OCI-LY1 (cell line): ENCODE data around the gene B3GNT3.
"Not testable (repeated sequence)": the region's sequence is repeated elsewhere in the genome, so short reads cannot be mapped to it uniquely, and the experiment has no call there.

Experiments used
- H2AFZ ChIP-seq: fragments of 200-600 bp; sonication (generic), shearing (Covaris generic); 2 replicates; pipeline ENCODE4 v1.6.0; 2014; ENCODE audit warnings: antibody characterized with exemption, mild to moderate bottlenecking, low read length
- H3F3A ChIP-seq: fragments of 200-600 bp; sonication (generic), shearing (Covaris generic); 2 replicates; pipeline ENCODE4 v1.6.0; 2014; ENCODE audit warnings: mild to moderate bottlenecking, antibody characterized with exemption, low read length, moderate library complexity; ENCODE audit not compliant: insufficient read depth
- H3K27ac ChIP-seq: fragments of 200-600 bp; sonication (generic); 2 replicates; pipeline ENCODE4 v1.5.1; 2014; ENCODE audit warnings: low read length, mixed run types, mild to moderate bottlenecking, low read depth; ENCODE audit not compliant: poor library complexity, severe bottlenecking
- H3K27me3 ChIP-seq: fragments of 200-600 bp; sonication (generic); 2 replicates; pipeline ENCODE4 v1.6.0; 2014; ENCODE audit warnings: antibody characterized with exemption, mild to moderate bottlenecking, low read length, moderate library complexity; ENCODE audit not compliant: insufficient read depth
- H3K36me3 ChIP-seq: fragments of 200-600 bp; sonication (generic); 2 replicates; pipeline ENCODE4 v1.6.1; 2014; ENCODE audit warnings: mild to moderate bottlenecking, antibody characterized with exemption, low read length, moderate library complexity, mixed read lengths; ENCODE audit not compliant: insufficient read depth
- H3K4me1 ChIP-seq: fragments of 200-600 bp; sonication (generic); 2 replicates; pipeline ENCODE4 v1.5.1; 2014; ENCODE audit warnings: mild to moderate bottlenecking, low read length, moderate library complexity; ENCODE audit not compliant: insufficient read depth, severe bottlenecking
- H3K4me2 ChIP-seq: fragments of 200-600 bp; sonication (generic), shearing (Covaris generic); 2 replicates; pipeline ENCODE4 v1.6.1; 2014; ENCODE audit warnings: low read length
- H3K4me3 ChIP-seq: fragments of 200-600 bp; sonication (generic); 2 replicates; pipeline ENCODE4 v1.5.1; 2014; ENCODE audit warnings: low read length, low read depth, mild to moderate bottlenecking, mixed read lengths; ENCODE audit not compliant: poor library complexity, severe bottlenecking
- H3K79me2 ChIP-seq: fragments of 200-600 bp; shearing (Covaris generic); 2 replicates; pipeline ENCODE4 v1.6.1; 2016; ENCODE audit warnings: mixed run types, low read length, mixed read lengths; ENCODE audit not compliant: insufficient read depth
- H3K9ac ChIP-seq: fragments of 200-600 bp; sonication (generic), shearing (Covaris generic); 2 replicates; pipeline ENCODE4 v1.6.1; 2014; ENCODE audit warnings: mild to moderate bottlenecking, low read length, mixed read lengths
- H3K9me2 ChIP-seq: fragments of 200-600 bp; sonication (generic), shearing (Covaris generic); 2 replicates; pipeline ENCODE4 v1.6.1; 2014; ENCODE audit warnings: low read depth, mild to moderate bottlenecking, low read length, mixed read lengths
- H3K9me3 ChIP-seq: fragments of 200-600 bp; shearing (Covaris generic); 2 replicates; pipeline ENCODE4 v1.6.1; 2014; ENCODE audit warnings: low read length, mixed read lengths
- H4K20me1 ChIP-seq: fragments of 200-600 bp; sonication (generic), shearing (Covaris generic); 2 replicates; pipeline ENCODE4 v1.6.0; 2016; ENCODE audit warnings: mild to moderate bottlenecking, low read length; ENCODE audit not compliant: insufficient read depth
- CTCF ChIP-seq: fragments of 200-600 bp; sonication (generic), shearing (Covaris generic); IDR thresholded peaks from 2 replicates; pipeline ENCODE4 v1.5.1; 2017; ENCODE audit warnings: mild to moderate bottlenecking, antibody characterized with exemption, low read length, moderate library complexity, mixed read lengths
- EZH2 ChIP-seq: fragments of 200-600 bp; sonication (generic), shearing (Covaris generic); IDR thresholded peaks from 2 replicates; pipeline ENCODE4 v1.8.0; 2017; ENCODE audit warnings: borderline replicate concordance, mixed run types, mild to moderate bottlenecking, antibody characterized with exemption, low read length, moderate library complexity, mixed read lengths

B3GNT3 gene

GRCh38 chr19:17796013-17796837 is 1.3 kb downstream of the B3GNT3 start:
- no peaks in the 10 kb centered on the region for H3K36me3 ChIP-seq
- H3K4me2 ChIP-seq = no peak overlapping the region
- H3K4me3 ChIP-seq = no peak overlapping the region
- no peaks in the 10 kb centered on the region for H4K20me1 ChIP-seq
- H3K4me1 ChIP-seq = no peaks in the 10 kb centered on the region
- H3K79me2 ChIP-seq = no peaks in the 10 kb centered on the region
- peaks cover 3% of the 10 kb centered on the region; the same call in 1 of the 2 replicates for H3K27me3 ChIP-seq
- H3K27ac ChIP-seq = no peak overlapping the region
- H3F3A ChIP-seq = no peaks in the 10 kb centered on the region
- H2AFZ ChIP-seq = no peak overlapping the region
- H3K9me2 ChIP-seq = no peaks in the 10 kb centered on the region
- H3K9me3 ChIP-seq = no peaks in the 10 kb centered on the region
- H3K9ac ChIP-seq = no peak overlapping the region
- no peak for TF ChIP-seq EZH2
- no peak for TF ChIP-seq CTCF

- no peaks in the 10 kb centered on the region for H4K20me1 ChIP-seq
- no peaks in the 10 kb centered on the region for H3K4me1 ChIP-seq
- H3K4me3 ChIP-seq = no peak overlapping the region
- no peaks in the 10 kb centered on the region for H3K9me2 ChIP-seq
- H3K27me3 ChIP-seq = peaks cover 3% of the 10 kb centered on the region; the same call in 1 of the 2 replicates
- no peak overlapping the region for H3K9ac ChIP-seq
- TF ChIP-seq EZH2 (no peak), CTCF (no peak)
- H3K9me3 ChIP-seq = no peaks in the 10 kb centered on the region
- no peak overlapping the region for H3K4me2 ChIP-seq
- no peaks in the 10 kb centered on the region for H3F3A ChIP-seq
- H3K79me2 ChIP-seq = no peaks in the 10 kb centered on the region
- H3K36me3 ChIP-seq = no peaks in the 10 kb centered on the region
- H2AFZ ChIP-seq = no peak overlapping the region
- H3K27ac ChIP-seq = no peak overlapping the region
These were observed 2.0 kb downstream of the B3GNT3 start for GRCh38 chr19:17796838-17797423.

- Histone ChIP-seq H3K36me3 (no peaks in the 10 kb centered on the region), H2AFZ (no peak overlapping the region), H3K4me3 (no peak overlapping the region), H3K9ac (no peak overlapping the region), H3K27ac (no peak overlapping the region), H3K4me2 (no peak overlapping the region), H4K20me1 (no peaks in the 10 kb centered on the region), H3F3A (no peaks in the 10 kb centered on the region), H3K9me3 (no peaks in the 10 kb centered on the region), H3K79me2 (no peaks in the 10 kb centered on the region), H3K4me1 (no peaks in the 10 kb centered on the region), H3K27me3 (peaks cover 3% of the 10 kb centered on the region; the same call in 1 of the 2 replicates), H3K9me2 (no peaks in the 10 kb centered on the region)
- TF ChIP-seq EZH2 = no peak
- TF ChIP-seq CTCF = no peak
These were observed 2.7 kb downstream of the B3GNT3 start for GRCh38 chr19:17797424-17798201.

GRCh38 chr19:17798599-17798998 is 3.7 kb downstream of the B3GNT3 start:
- not testable (repeated sequence) for H3K27me3 ChIP-seq, H3K4me1 ChIP-seq, H3K27ac ChIP-seq, H3F3A ChIP-seq, H4K20me1 ChIP-seq, H3K79me2 ChIP-seq, H3K36me3 ChIP-seq, H3K9me3 ChIP-seq, H3K4me2 ChIP-seq, H3K9me2 ChIP-seq, H2AFZ ChIP-seq, H3K4me3 ChIP-seq, H3K9ac ChIP-seq
